K562 (cell line): Measurements from ENCODE around the gene SLC22A7. TPM values are rescaled to one million over a fixed set of nuclear protein-coding genes. Genes with fewer than 3 reads are reported as not detected.

Source experiments
- ATAC-seq: fragments of 200-7000 bp; cut with Tn5 transposase; 3 replicates; pipeline ENCODE4 v1.9.1; 2020; ENCODE audit warnings: moderate library complexity
- BruUV-seq: library from RNA; stranded (reverse); fragments of 400-500 nt; replicated peaks from 2 replicates; lab custom pipeline; 2021; lab: Mats Ljungman, UMichigan
- CTCF ChIA-PET: fragments of 300-600 bp; formaldehyde crosslinking; extraction: SDS; loops from one replicate; lab custom pipeline; 2021; ENCODE audit warnings: low intra/inter-chr PET ratio; lab: Yijun Ruan, JAX
- POLR2A ChIA-PET: fragments of 300-600, 350-650 bp; sonication (Branson Sonifier 250); formaldehyde crosslinking; extraction: SDS; loops from one replicate; lab custom pipeline; 2021; ENCODE audit warnings: antibody characterized with exemption, inconsistent platforms; lab: Yijun Ruan, JAX
- DNase-seq, 4 experiments: peaks; one replicate each; pipeline versions ENCODE4 v3.0.0 to v3.0.0-alpha.2; 2011 to 2018; ENCODE audit warnings: low spot score in 3 of 4, mixed read lengths in 3 of 4; ENCODE audit errors: extremely low read depth in 1 of 4
- FAIRE-seq: peaks from 2 replicates; lab custom pipeline; 2011; peaks lifted over from hg19 to GRCh38; lab: Jason Lieb, UNC
- H2AFZ ChIP-seq: 2 replicates; pipeline ENCODE4 v1.6.0; 2011; ENCODE audit warnings: low read depth, low read length, control low read depth, inconsistent platforms
- H3K27ac ChIP-seq: fragments of 200-600 bp; 3 replicates; pipeline ENCODE4 v1.8.0; 2011; ENCODE audit warnings: low read depth, mild to moderate bottlenecking, control low read depth, inconsistent platforms, low read length, moderate library complexity, mixed read lengths; ENCODE audit errors: extremely low read depth
- H3K27me3 ChIP-seq, 2 experiments: fragments of 300-600 bp in 1 of 2; 2 replicates in 1 of 2; 3 replicates in 1 of 2; pipeline versions ENCODE4 v1.6.0 to v1.8.0; 2011; ENCODE audit warnings: inconsistent platforms in 2 of 2, low read length in 2 of 2, mild to moderate bottlenecking in 1 of 2, mixed read lengths in 1 of 2, moderate library complexity in 1 of 2; ENCODE audit not compliant: control insufficient read depth in 2 of 2, insufficient read depth in 2 of 2
- H3K36me3 ChIP-seq: fragments of 300-600 bp; 3 replicates; pipeline ENCODE4 v1.8.0; 2011; ENCODE audit warnings: mild to moderate bottlenecking, low read length, inconsistent platforms; ENCODE audit not compliant: control insufficient read depth, insufficient read depth
- H3K4me1 ChIP-seq, 2 experiments: fragments of 200-600 bp in 1 of 2; replicated peaks in 1 of 2; 2 replicates in 1 of 2; 3 replicates in 1 of 2; pipeline versions ENCODE4 v1.5.1 to v1.8.0; 2011; ENCODE audit warnings: inconsistent platforms in 2 of 2, low read length in 2 of 2, mild to moderate bottlenecking in 1 of 2, mixed read lengths in 1 of 2, moderate library complexity in 1 of 2; ENCODE audit not compliant: control insufficient read depth in 2 of 2, insufficient read depth in 2 of 2
- H3K4me2 ChIP-seq: 2 replicates; pipeline ENCODE4 v1.6.1; 2011; ENCODE audit warnings: low read length, control low read depth, inconsistent platforms, mixed read lengths; ENCODE audit not compliant: insufficient read depth
- H3K4me3 ChIP-seq: fragments of 200-600 bp; sonication (generic), shearing (Covaris generic); 2 replicates; pipeline ENCODE4 v1.5.1; 2016; ENCODE audit warnings: control low read depth, inconsistent platforms
- H3K79me2 ChIP-seq: fragments of 200-600 bp; 3 replicates; pipeline ENCODE4 v1.8.0; 2011; ENCODE audit warnings: low read length, inconsistent platforms; ENCODE audit not compliant: control insufficient read depth, insufficient read depth
- H3K9ac ChIP-seq, 2 experiments: 2 replicates each; pipeline versions ENCODE4 v1.6.0 to v1.6.1; 2011; ENCODE audit warnings: low read depth in 2 of 2, low read length in 2 of 2, control low read depth in 1 of 2, inconsistent platforms in 1 of 2, mild to moderate bottlenecking in 1 of 2, mixed read lengths in 1 of 2; ENCODE audit not compliant: insufficient read depth in 1 of 2
- H3K9me1 ChIP-seq: one replicate; pipeline ENCODE4 v1.6.0; 2011; ENCODE audit warnings: inconsistent platforms, mild to moderate bottlenecking, low read length, moderate library complexity; ENCODE audit not compliant: control insufficient read depth, insufficient read depth
- H3K9me3 ChIP-seq: replicated peaks from 2 replicates; pipeline ENCODE4 v1.5.1; 2011; ENCODE audit warnings: low read depth, low read length, inconsistent platforms; ENCODE audit not compliant: control insufficient read depth, insufficient read depth
- H4K20me1 ChIP-seq: replicated peaks from 2 replicates; pipeline ENCODE4 v1.6.1; 2011; ENCODE audit warnings: low read length, inconsistent platforms, mixed read lengths; ENCODE audit not compliant: control insufficient read depth, insufficient read depth
- DMBX1 ChIP-seq: fragments of 250-450 bp; sonication (Bioruptor Pico); IDR thresholded peaks from 2 replicates; pipeline ENCODE4 v1.8.0; 2022; ENCODE audit warnings: inconsistent platforms, mild to moderate bottlenecking, moderate library complexity, borderline replicate concordance
- GTF2E2 ChIP-seq: fragments of 200-800 bp; sonication (Bioruptor generic); IDR thresholded peaks from 2 replicates; pipeline ENCODE4 v1.6.1; 2016; ENCODE audit warnings: missing genetic modification characterization, missing compliant biosample characterization
- JUND ChIP-seq, 2 experiments: IDR thresholded peaks; 2 replicates in 1 of 2; 3 replicates in 1 of 2; pipeline ENCODE4 v1.6.1; 2011; ENCODE audit warnings: borderline replicate concordance in 2 of 2, low read depth in 2 of 2, low read length in 2 of 2, improper control_type of control experiment in 1 of 2, missing biosample characterization in 1 of 2, missing genetic modification characterization in 1 of 2, missing genetic modification reagents in 1 of 2
- PCBP1 ChIP-seq: fragments of 200-400 bp; formaldehyde crosslinking; IDR thresholded peaks from 2 replicates; pipeline ENCODE4 v1.6.1; 2018; ENCODE audit warnings: mild to moderate bottlenecking, low read depth, low read length; ENCODE audit not compliant: poor library complexity, severe bottlenecking
- TEAD1 ChIP-seq, 2 experiments: fragments of 450-650 bp in 1 of 2; sonication (generic) in 1 of 2; formaldehyde crosslinking; IDR thresholded peaks; 2 replicates each; pipeline versions ENCODE4 v1.4.0 to v1.8.0; 2020 to 2022; ENCODE audit warnings: mild to moderate bottlenecking in 2 of 2, missing genetic modification reagents in 1 of 2
- ZBTB26 ChIP-seq: fragments of 450-650 bp; formaldehyde crosslinking; IDR thresholded peaks from 2 replicates; pipeline ENCODE4 v1.4.0; 2022; ENCODE audit warnings: missing genetic modification characterization
- ZNF280B ChIP-seq: fragments of 250-450 bp; sonication (Bioruptor Pico); IDR thresholded peaks from 2 replicates; pipeline ENCODE4 v1.5.1; 2021; ENCODE audit warnings: mild to moderate bottlenecking
- ZNF76 ChIP-seq: fragments of 250-450 bp; sonication (Bioruptor Pico); IDR thresholded peaks from 2 replicates; pipeline ENCODE4 v1.4.0; 2020; ENCODE audit warnings: mild to moderate bottlenecking, moderate library complexity, borderline replicate concordance
- WGBS: fragments of 100-300 bp; shearing (Covaris generic); methylation state at CpG from one replicate; pipeline ENCODE4 v1.1.6; 2016; ENCODE audit warnings: low coverage, mixed read lengths; ENCODE audit not compliant: insufficient coverage; ENCODE audit errors: missing lambda C conversion rate; 5-methylcytosine and 5-hydroxymethylcytosine counted together
- in situ Hi-C: fragments of 300-500 bp; cut with MboI; formaldehyde crosslinking; loops from 4 replicates; pipeline ENCODE4 v1.15.0; 2018; ENCODE audit warnings: inconsistent platforms, mixed read lengths
- intact Hi-C: fragments of 100-400 bp; cut with micrococcal nuclease; formaldehyde crosslinking; loops from 2 replicates; pipeline ENCODE4 v1.14.2; 2022
- polyA plus RNA-seq, 8 experiments: library from polyadenylated mRNA; depleted of rRNA in 4 of 8; stranded (reverse) in 5 of 8; unstranded in 3 of 8; fragments of >200 nt; fragmentation: Nextera tagmentation in 2 of 8; fragmentation: Illumina TruSeq in 1 of 8; extraction: Ambion mirVana in 2 of 8; extraction: Trizol in 1 of 8; gene quantifications; 2 replicates each; pipeline versions ENCODE4 v1.2.1 to v1.2.3, GENCODE V29; 2011 to 2014; ENCODE audit warnings: inconsistent platforms in 1 of 8, missing spikeins in 1 of 8
- total RNA-seq, 7 experiments: library from RNA; depleted of rRNA in 6 of 7; stranded (reverse); fragments of >200 nt in 6 of 7; fragmentation: Illumina TruSeq in 2 of 7; extraction: Trizol in 2 of 7; gene quantifications; 2 replicates each; pipeline versions ENCODE4 v1.2.1 to v1.2.3, GENCODE V29; 2011 to 2021; ENCODE audit warnings: low replicate concordance in 1 of 7

The SLC22A7 gene
- total and polyA plus RNA-seq, 9 of the 15 experiments (the other 6 are each of a cell fraction or from before 2014, with no cell fraction given): not detected

- 0 out of 2 replicates have a peak, but pooled peaks have one; percentile 40 for TF ChIP-seq ZBTB26 (CRISPR knock-in tag)
Measured at GRCh38 chr6:43294536-43294935, 3.5 kb upstream of the SLC22A7 start (continued).

- H3K9ac ChIP-seq: no peak overlapping the region
- BruUV-seq: no TSS peak
- no peak overlapping the region for H2AFZ ChIP-seq
- no peak for FAIRE-seq
- no peak for DNase-seq
- intact Hi-C loops (no loop called here), in situ Hi-C loops (no loop called here)
- H3K4me3 ChIP-seq: no peak overlapping the region
- no peak overlapping the region for H3K4me2 ChIP-seq
- no peaks in the 10 kb centered on the region for H3K79me2 ChIP-seq
- ChIA-PET CTCF (no interaction called here), POLR2A (interaction anchor here (0.7 to 1.7 kb wide), 7 partner anchors 8 to 198 kb away, joined by 3 to 5 read pairs (median 4); partner anchors contain the start of genes CRIP3 and ZNF318)
- TF ChIP-seq GTF2E2 (tag) (no peak), PCBP1 (no peak), JUND (IDR thresholded peaks at IDR 0.05; ENCODE audit: borderline replicate concordance, low read depth, low read length) (no peak), JUND (tag; IDR thresholded peaks at IDR 0.05; ENCODE audit: borderline replicate concordance, low read depth, low read length) (no peak), DMBX1 (CRISPR knock-in tag) (no peak), ZNF76 (CRISPR knock-in tag) (no peak), ZNF280B (CRISPR knock-in tag) (no peak), TEAD1 (CRISPR knock-in tag; IDR thresholded peaks at IDR 0.05) (no peak)
- peaks cover 27 to 44% of the 10 kb centered on the region in 2 experiments; a peak in 4 of 5 replicates for H3K27me3 ChIP-seq
- peaks cover 0 to 3% of the 10 kb centered on the region in 2 experiments; a peak in 3 of 5 replicates for H3K4me1 ChIP-seq
- no peak overlapping the region for H3K27ac ChIP-seq
- no peaks in the 10 kb centered on the region for H3K9me1 ChIP-seq
- no peak for ATAC-seq
- H3K36me3 ChIP-seq: no peaks in the 10 kb centered on the region
- no peaks in the 10 kb centered on the region for H3K9me3 ChIP-seq
- H4K20me1 ChIP-seq: 0 out of 2 replicates have a peak, but pooled peaks cover 3% of the 10 kb centered on the region
- WGBS: 3% methylated on average over 3 of the region's 3 CpGs
Measured at GRCh38 chr6:43295456-43295855, 2.6 kb upstream of the SLC22A7 start.
